Ishikawa (cell line): Measurements from ENCODE around the gene FAM174C.

ENCODE experiments used
- CREB1 ChIP-seq: IDR thresholded peaks from 2 replicates; pipeline ENCODE4 v1.6.1; 2012; ENCODE audit warnings: low read depth
- RAD21 ChIP-seq: IDR thresholded peaks from 2 replicates; pipeline ENCODE4 v1.6.1; 2012; ENCODE audit warnings: low read depth
- TAF1 ChIP-seq: IDR thresholded peaks from 2 replicates; pipeline ENCODE4 v1.6.1; 2012; ENCODE audit warnings: low read depth, mild to moderate bottlenecking

- TF ChIP-seq CREB1 (no peak), RAD21 (no peak), TAF1 (no peak)
Observed at GRCh38 chr19:1296575-1297271, 21.4 kb downstream of the FAM174C start.
